Activated naive CD4-positive, alpha-beta T cell treated with anti-CD3 and anti-CD28 coated beads, Interleukin-2, amount 50 U/mL, for 72 hours (primary cell): ENCODE measurements around the gene CIAO1. TPM values are rescaled to one million over a fixed set of nuclear protein-coding genes. Genes with fewer than 3 reads are reported as not detected.
A peak's percentile ranks its signal among the peaks of the same experiment; 100 is the strongest.
"Not testable (repeated sequence)": the region's sequence is repeated elsewhere in the genome, so short reads cannot be mapped to it uniquely, and the experiment has no call there.

ENCODE experiments used
- ATAC-seq, 2 donors: fragments of 150-1000 bp; cut with Tn5 transposase; 2 replicates each; pipeline ENCODE4 v1.10.0; 2021; ENCODE audit warnings: mild to moderate bottlenecking in 2 of 2, moderate library complexity in 2 of 2
- DNase-seq, 2 donors: peaks; one replicate each; pipeline ENCODE4 v3.0.0; 2021 to 2022; ENCODE audit warnings: low spot score in 2 of 2
- H3K27ac Mint-ChIP-seq, 2 donors: one replicate each; pipeline ENCODE4 v1.8.0; 2022; ENCODE audit warnings: mild to moderate bottlenecking in 2 of 2, mixed read lengths in 2 of 2
- H3K36me3 Mint-ChIP-seq, 2 donors: one replicate each; pipeline ENCODE4 v1.8.0; 2022; ENCODE audit warnings: mixed read lengths in 2 of 2
- H3K9me3 Mint-ChIP-seq, 2 donors: one replicate each; pipeline ENCODE4 v1.8.0; 2022; ENCODE audit warnings: mixed read lengths in 2 of 2
- total RNA-seq, 2 donors: library from RNA; stranded (reverse); gene quantifications; one replicate each; pipeline ENCODE4 v1.2.3, GENCODE V29; 2022

The CIAO1 gene
- total RNA-seq: 10 to 100 TPM; 71.5 to 82.9 TPM

DNA sequence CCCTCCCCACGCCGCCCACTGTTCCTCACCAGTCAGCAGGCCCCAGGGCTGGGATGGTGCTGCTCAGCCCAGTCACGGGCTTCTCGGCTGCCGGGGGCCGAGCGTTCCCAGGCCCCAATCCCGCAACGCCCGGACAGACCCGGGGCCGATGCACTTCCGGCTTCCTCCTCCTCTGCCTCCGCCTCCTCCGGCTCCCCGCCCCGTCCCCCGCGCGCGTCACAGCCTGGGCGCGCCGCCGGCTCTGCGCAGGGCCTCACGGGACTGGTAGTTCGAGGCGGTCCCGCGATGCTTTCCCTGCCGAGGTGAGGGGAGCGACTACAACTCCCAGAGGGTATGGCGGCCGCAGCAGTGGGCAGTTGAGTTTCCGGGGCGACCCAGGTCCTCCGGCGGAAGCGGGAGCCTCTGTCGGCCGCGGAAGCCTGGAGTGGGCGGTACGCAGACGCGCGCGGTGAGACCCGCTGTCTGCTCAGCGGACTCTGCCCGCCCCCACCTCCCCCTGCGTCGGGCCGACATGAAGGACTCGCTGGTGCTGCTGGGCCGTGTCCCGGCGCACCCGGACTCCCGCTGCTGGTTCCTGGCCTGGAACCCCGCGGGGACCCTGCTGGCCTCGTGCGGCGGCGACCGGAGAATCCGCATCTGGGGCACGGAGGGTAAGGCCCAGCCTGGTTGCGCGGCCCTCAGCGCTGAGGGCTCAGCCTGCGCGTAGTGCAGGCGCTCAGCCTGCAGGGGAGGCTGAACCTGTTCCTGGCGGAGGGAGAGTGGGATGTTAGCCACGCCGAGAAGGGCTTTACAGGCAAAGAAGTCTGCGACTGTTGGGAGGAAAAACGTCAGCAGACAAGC lies at the start of gene CIAO1, which contains the start of gene TMEM127:
TSS of gene CIAO1 (plus strand) at position 386 of the 840 bp plus-strand sequence. CDS start at position 512, 126 bp downstream.
TSS of gene TMEM127 (minus strand) at position 158 of the 840 bp plus-strand sequence. CDS start 616 bp downstream, outside the sequence.
- DNase-seq (peak; percentile 99), ATAC-seq (peak; percentile 94 to 95)
- H3K27ac Mint-ChIP-seq: peak within 1 kb of the TSS; percentile 97
- H3K36me3 Mint-ChIP-seq: peaks cover 24 to 33% of the 10 kb centered on the region in 2 donors
- H3K9me3 Mint-ChIP-seq: no peaks in the 10 kb centered on the region

DNA sequence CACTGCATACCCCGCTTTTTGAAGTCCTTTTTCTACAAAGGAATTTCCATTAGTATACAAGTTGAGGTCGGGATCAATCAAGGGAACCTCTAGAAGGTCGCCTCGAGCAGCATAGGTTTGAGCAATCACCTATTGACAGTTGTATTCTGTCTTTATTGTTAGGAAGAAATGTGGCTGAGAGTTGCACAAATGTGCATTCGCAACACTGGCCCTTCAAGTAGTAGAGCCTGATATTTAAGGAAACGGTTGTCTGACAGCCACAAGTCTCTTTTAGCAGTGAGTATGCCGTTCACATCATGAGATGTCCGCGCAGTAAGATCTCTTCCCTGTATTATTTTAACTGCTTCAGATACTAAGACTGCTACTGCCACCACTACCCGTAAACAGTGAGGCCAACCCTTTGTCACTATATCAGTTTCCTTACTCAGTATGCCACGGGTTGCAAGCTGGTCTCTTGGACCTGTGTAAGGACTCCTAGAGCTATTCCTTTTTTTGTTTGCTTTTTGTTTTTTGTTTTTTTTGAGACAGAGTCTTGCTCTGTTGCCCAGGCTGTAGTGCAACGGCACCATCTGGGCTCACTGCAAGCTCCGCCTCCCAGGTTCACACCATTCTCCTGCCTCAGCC lies 47.4 kb upstream of the CIAO1 start:
- Mint-ChIP-seq H3K36me3 (no peaks in the 10 kb centered on the region), H3K9me3 (no peaks in the 10 kb centered on the region), H3K27ac (no peak overlapping the region)
- DNase-seq (no peak), ATAC-seq (no peak)

GRCh38 chr2:96219959-96220358 lies 46.1 kb upstream of the CIAO1 start:
- DNase-seq, H3K27ac Mint-ChIP-seq, ATAC-seq, H3K9me3 Mint-ChIP-seq, H3K36me3 Mint-ChIP-seq: not testable (repeated sequence)

- DNase-seq, H3K9me3 Mint-ChIP-seq, H3K36me3 Mint-ChIP-seq, H3K27ac Mint-ChIP-seq, ATAC-seq: not testable (repeated sequence)
Measured at GRCh38 chr2:96221106-96221505, 44.9 kb upstream of the CIAO1 start.

DNA sequence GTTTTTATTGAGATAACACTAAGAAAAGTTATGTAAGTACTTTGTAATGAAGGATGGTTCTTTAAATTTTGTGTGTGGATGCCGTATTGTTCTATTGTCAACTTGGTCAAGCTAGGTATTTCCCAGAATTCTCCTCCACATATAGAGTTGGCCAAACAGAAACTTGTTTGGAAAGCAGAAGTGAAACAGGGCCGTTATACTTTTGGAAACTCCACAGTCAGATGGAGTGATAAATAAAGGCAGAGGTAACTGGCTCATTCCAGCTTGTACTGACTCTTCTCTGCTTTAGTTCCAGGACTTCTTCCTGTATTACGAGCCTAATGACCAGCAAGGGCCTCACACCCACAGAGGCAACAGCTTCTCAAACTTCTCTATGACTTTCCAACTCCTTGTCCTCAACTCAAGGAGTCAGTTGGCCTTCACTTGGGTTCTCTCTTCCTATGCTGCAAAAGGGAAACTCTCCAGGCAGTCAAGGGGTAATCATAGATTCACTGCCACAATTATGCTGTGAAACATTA lies 41.0 kb upstream of the CIAO1 start:
- Mint-ChIP-seq H3K27ac (no peak overlapping the region), H3K36me3 (no peaks in the 10 kb centered on the region), H3K9me3 (no peaks in the 10 kb centered on the region)
- no peak for DNase-seq
- no peak for ATAC-seq

GRCh38 chr2:96231316-96231715 lies 34.7 kb upstream of the CIAO1 start:
- Mint-ChIP-seq H3K9me3 (no peaks in the 10 kb centered on the region), H3K36me3 (no peaks in the 10 kb centered on the region), H3K27ac (no peak overlapping the region)
- no peak for ATAC-seq
- no peak for DNase-seq

GRCh38 chr2:96233436-96233835 lies 32.6 kb upstream of the CIAO1 start:
- H3K9me3 Mint-ChIP-seq: no peaks in the 10 kb centered on the region
- ATAC-seq (no peak), DNase-seq (no peak)

DNA sequence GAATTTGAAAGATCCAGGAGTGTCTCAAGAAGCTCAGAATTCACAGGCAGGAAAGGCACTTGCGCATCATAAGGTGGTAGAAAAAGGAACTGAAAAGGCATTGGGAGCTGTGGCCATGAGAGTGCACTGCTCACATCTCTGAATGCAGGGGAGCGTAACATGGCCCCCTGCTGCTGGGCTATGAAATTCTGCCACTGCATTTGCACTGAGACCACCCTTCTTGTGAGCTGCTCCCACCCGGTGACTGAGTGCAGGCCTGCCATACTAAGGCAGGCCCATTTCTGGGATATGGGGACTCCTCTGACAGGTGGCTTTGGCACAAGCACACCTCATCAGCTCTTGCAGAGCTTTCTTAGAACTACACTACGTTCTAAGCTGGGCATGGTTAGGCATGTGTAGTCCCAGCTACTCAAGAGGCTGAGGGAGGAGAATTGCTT lies 32.1 kb upstream of the CIAO1 start:
- Mint-ChIP-seq H3K9me3 (no peaks in the 10 kb centered on the region), H3K36me3 (no peaks in the 10 kb centered on the region), H3K27ac (no peak overlapping the region)
- ATAC-seq (no peak), DNase-seq (no peak)

More at GRCh38 chr2:96233436-96233835, 32.6 kb upstream of the CIAO1 start:
- peak overlapping the region in 1 of 2 donors; percentile 41 for H3K27ac Mint-ChIP-seq
- H3K36me3 Mint-ChIP-seq: no peaks in the 10 kb centered on the region

GRCh38 chr2:96236882-96237281 lies 29.1 kb upstream of the CIAO1 start:
- no peaks in the 10 kb centered on the region for H3K9me3 Mint-ChIP-seq
- peak overlapping the region in 1 of 2 donors; percentile 3 for H3K27ac Mint-ChIP-seq
- DNase-seq (no peak), ATAC-seq (no peak)
- H3K36me3 Mint-ChIP-seq: no peaks in the 10 kb centered on the region

DNA sequence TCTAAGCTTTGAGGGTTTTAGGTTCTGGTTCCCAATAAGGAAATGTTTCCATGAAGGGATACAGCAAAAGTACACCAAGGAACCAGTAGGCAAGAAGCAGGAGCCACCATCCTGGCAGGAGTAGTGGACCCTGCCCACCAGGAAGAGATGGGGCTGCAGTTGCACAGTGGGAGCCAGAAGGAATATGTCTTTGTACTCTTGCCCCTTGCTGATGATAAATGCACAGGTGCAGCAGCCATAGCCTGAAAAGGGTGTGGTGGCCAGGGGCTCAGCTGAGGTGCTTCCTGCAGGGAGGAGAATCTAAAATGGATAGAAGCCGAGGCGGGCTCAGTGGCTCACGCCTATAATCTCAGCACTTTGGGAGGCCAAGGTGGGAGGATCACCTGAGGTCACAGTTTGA lies 27.8 kb upstream of the CIAO1 start:
- H3K27ac Mint-ChIP-seq: peak overlapping the region in 1 of 2 donors; percentile 29

DNA sequence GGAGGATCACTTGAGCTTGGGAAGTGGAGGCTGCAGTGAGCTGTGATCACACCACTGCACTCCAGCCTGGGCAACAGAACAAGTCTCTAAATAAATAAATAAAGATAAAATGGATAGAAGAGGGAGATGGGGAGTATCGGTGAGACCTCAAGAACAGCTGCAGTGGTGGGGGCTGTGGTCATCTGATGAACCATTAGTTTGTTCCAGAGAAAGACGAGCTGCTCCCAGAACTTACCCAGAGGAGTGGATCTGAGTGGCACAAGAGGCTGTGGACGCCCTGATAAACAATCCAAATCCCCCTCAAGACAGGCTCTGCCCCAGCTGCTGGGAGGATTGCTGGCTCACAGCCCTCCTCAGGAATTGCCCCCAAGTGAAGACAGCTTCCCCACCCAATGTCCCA lies 26.9 kb upstream of the CIAO1 start:
- H3K9me3 Mint-ChIP-seq: no peaks in the 10 kb centered on the region
- no peak for ATAC-seq
- peak overlapping the region in 1 of 2 donors; percentile 69 for H3K27ac Mint-ChIP-seq
- no peak for DNase-seq
- H3K36me3 Mint-ChIP-seq: no peaks in the 10 kb centered on the region

More for the DNA sequence above, 27.8 kb upstream of the CIAO1 start:
- DNase-seq (no peak), ATAC-seq (no peak)
- no peaks in the 10 kb centered on the region for H3K9me3 Mint-ChIP-seq
- H3K36me3 Mint-ChIP-seq: no peaks in the 10 kb centered on the region

- no peaks in the 10 kb centered on the region for H3K9me3 Mint-ChIP-seq
- no peak overlapping the region for H3K27ac Mint-ChIP-seq
- H3K36me3 Mint-ChIP-seq: peaks cover 0 to 6% of the 10 kb centered on the region in 2 donors
- ATAC-seq: no peak
- DNase-seq: no peak
Measured at GRCh38 chr2:96239745-96240264, 26.2 kb upstream of the CIAO1 start.

GRCh38 chr2:96240341-96241038 lies 25.5 kb upstream of the CIAO1 start:
- Mint-ChIP-seq H3K36me3 (peaks cover 0 to 7% of the 10 kb centered on the region in 2 donors), H3K27ac (no peak overlapping the region), H3K9me3 (no peaks in the 10 kb centered on the region)
- DNase-seq (no peak), ATAC-seq (no peak)

- H3K27ac Mint-ChIP-seq: peak overlapping the region; percentile 96
- DNase-seq (no peak), ATAC-seq (no peak)
- H3K36me3 Mint-ChIP-seq: peaks cover 0 to 15% of the 10 kb centered on the region in 2 donors
- peaks cover 0 to 7% of the 10 kb centered on the region in 2 donors for H3K9me3 Mint-ChIP-seq
Measured at GRCh38 chr2:96241227-96241626, 24.8 kb upstream of the CIAO1 start.

DNA sequence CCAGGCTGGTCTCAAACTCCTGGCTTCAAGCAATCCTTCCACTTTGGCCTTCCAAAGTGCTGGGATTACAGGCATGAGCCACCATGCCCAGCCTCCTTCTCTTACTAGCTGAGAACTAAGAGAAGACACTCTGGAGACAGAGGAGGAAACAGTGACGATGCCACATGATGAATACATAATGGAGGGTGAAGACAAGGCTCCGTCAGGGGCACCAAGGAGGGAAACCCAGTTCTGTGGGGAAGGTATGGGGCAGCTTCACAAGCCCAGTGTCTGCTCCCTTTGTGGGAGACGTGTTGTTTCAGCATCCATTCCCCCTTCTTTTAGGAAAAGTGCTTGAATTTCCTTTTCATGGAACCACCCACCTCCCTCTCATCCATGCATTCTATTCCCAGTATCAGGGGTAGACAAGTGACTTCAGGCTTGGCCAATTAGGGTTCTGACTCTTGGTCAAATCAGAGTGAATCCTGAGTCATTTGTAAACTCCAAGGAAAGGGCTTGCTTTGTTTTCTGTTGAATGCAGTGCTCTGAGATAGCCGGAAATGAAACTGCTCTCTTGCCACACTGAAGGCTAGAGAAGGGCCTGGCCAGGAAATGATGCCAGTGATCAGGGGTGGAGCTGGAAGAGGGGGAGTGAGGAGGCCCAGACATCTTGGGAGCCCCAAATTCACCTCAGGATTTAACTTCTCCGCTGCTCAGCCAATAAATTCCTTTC lies 24.0 kb upstream of the CIAO1 start:
- H3K9me3 Mint-ChIP-seq: peaks cover 0 to 7% of the 10 kb centered on the region in 2 donors
- ATAC-seq: peak; percentile 93 to 98
- DNase-seq: peak; percentile 55 to 71
- peaks cover 0 to 23% of the 10 kb centered on the region in 2 donors for H3K36me3 Mint-ChIP-seq
- H3K27ac Mint-ChIP-seq: peak overlapping the region; percentile 96

- H3K9me3 Mint-ChIP-seq: peaks cover 0 to 7% of the 10 kb centered on the region in 2 donors
- peaks cover 0 to 24% of the 10 kb centered on the region in 2 donors for H3K36me3 Mint-ChIP-seq
- no peak overlapping the region for H3K27ac Mint-ChIP-seq
- ATAC-seq: no peak
- DNase-seq: no peak
Measured at GRCh38 chr2:96243843-96244242, 22.2 kb upstream of the CIAO1 start.
